HepG2 (cell line): Measurements from ENCODE around the gene C5. TPM values are rescaled to one million over a fixed set of nuclear protein-coding genes. Genes with fewer than 3 reads are reported as not detected.

Source experiments
- CAMTA2 ChIP-seq: sonication (generic); formaldehyde crosslinking; IDR thresholded peaks from 2 replicates; pipeline ENCODE4 v1.4.0; 2020; ENCODE audit warnings: mild to moderate bottlenecking, missing genetic modification reagents, borderline replicate concordance
- CCDC6 ChIP-seq: sonication (generic); formaldehyde crosslinking; IDR thresholded peaks from 2 replicates; pipeline ENCODE4 v1.8.1; 2022; ENCODE audit warnings: mild to moderate bottlenecking, missing genetic modification reagents, moderate library complexity
- HOXA3 ChIP-seq: sonication (generic); formaldehyde crosslinking; IDR thresholded peaks from 2 replicates; pipeline ENCODE4 v1.5.0; 2020; ENCODE audit warnings: missing genetic modification reagents
- HOXA9 ChIP-seq: sonication (generic); formaldehyde crosslinking; IDR thresholded peaks from 2 replicates; pipeline ENCODE4 v1.8.1; 2022; ENCODE audit warnings: missing genetic modification reagents, mild to moderate bottlenecking, moderate library complexity, borderline replicate concordance
- NFATC3 ChIP-seq: sonication (generic); formaldehyde crosslinking; IDR thresholded peaks from 2 replicates; pipeline ENCODE4 v1.5.1; 2020; ENCODE audit warnings: mild to moderate bottlenecking, missing genetic modification reagents
- NR2F2 ChIP-seq: IDR thresholded peaks from 2 replicates; pipeline ENCODE4 v1.6.1; 2012; ENCODE audit warnings: low read depth, inconsistent platforms, borderline replicate concordance
- PCBP2 ChIP-seq: fragments of 200-400 bp; formaldehyde crosslinking; optimal IDR thresholded peaks from 2 replicates; pipeline ENCODE3; 2018; ENCODE audit warnings: low read length, low read depth; ENCODE audit not compliant: poor library complexity, severe bottlenecking
- SIX4 ChIP-seq: sonication (generic); formaldehyde crosslinking; IDR thresholded peaks from 2 replicates; pipeline ENCODE4 v1.4.0; 2020; ENCODE audit warnings: missing genetic modification reagents
- TMF1 ChIP-seq: sonication (generic); formaldehyde crosslinking; IDR thresholded peaks from 2 replicates; pipeline ENCODE4 v1.8.1; 2022; ENCODE audit warnings: low read depth, missing genetic modification reagents
- ZFAT ChIP-seq: sonication (generic); formaldehyde crosslinking; conservative IDR thresholded peaks from 2 replicates; pipeline ENCODE4 v1.8.1; 2023; ENCODE audit warnings: missing genetic modification reagents, inconsistent platforms
- ZFYVE20 ChIP-seq: sonication (generic); formaldehyde crosslinking; IDR thresholded peaks from 2 replicates; pipeline ENCODE4 v1.8.0; 2023; ENCODE audit warnings: low read depth, mild to moderate bottlenecking, moderate library complexity, missing genetic modification reagents, borderline replicate concordance
- ZNF264 ChIP-seq: sonication (generic); formaldehyde crosslinking; IDR thresholded peaks from 2 replicates; pipeline ENCODE4 v1.4.0; 2020; ENCODE audit warnings: missing genetic modification reagents
- ZNF281 ChIP-seq: sonication (generic); formaldehyde crosslinking; IDR thresholded peaks from 2 replicates; pipeline ENCODE4 v1.4.0; 2020; ENCODE audit warnings: missing genetic modification reagents, borderline replicate concordance
- ZNF616 ChIP-seq: sonication (generic); formaldehyde crosslinking; IDR thresholded peaks from 2 replicates; pipeline ENCODE4 v1.5.0; 2020; ENCODE audit warnings: low read depth, mild to moderate bottlenecking, missing genetic modification reagents
- ZNF782 ChIP-seq: sonication (generic); formaldehyde crosslinking; IDR thresholded peaks from 2 replicates; pipeline ENCODE4 v1.4.0; 2020; ENCODE audit warnings: missing genetic modification reagents, mild to moderate bottlenecking, borderline replicate concordance
- polyA plus RNA-seq, 8 experiments: library from polyadenylated mRNA; depleted of rRNA in 3 of 8; stranded (reverse) in 7 of 8; unstranded in 1 of 8; fragments of >200 nt; fragmentation: Illumina TruSeq in 4 of 8; extraction: Trizol in 4 of 8; gene quantifications; 2 replicates each; pipeline versions ENCODE4 v1.2.1 to v1.2.3, GENCODE V29; 2011 to 2016; ENCODE audit warnings: low read depth in 4 of 8, missing spikeins in 1 of 8, mixed read lengths in 1 of 8; ENCODE audit not compliant: insufficient read depth in 1 of 8
- total RNA-seq, 5 experiments: library from RNA; depleted of rRNA; stranded (reverse); fragments of >200 nt; fragmentation: Illumina TruSeq; extraction: Trizol; gene quantifications; 2 replicates each; pipeline ENCODE4 v1.2.3, GENCODE V29; 2016; ENCODE audit warnings: low read depth in 1 of 5
- TF ChIP-seq, protein P1 (sequence below): sonication (generic); formaldehyde crosslinking; IDR thresholded peaks from 2 replicates; pipeline ENCODE4 v1.4.0; 2020; ENCODE audit warnings: missing genetic modification reagents
- TF ChIP-seq, protein P2 (sequence below): sonication (generic); formaldehyde crosslinking; IDR thresholded peaks from 2 replicates; pipeline ENCODE4 v1.4.0; 2020; ENCODE audit warnings: missing genetic modification reagents, borderline replicate concordance
- TF ChIP-seq, protein P3 (sequence below): sonication (generic); formaldehyde crosslinking; IDR thresholded peaks from 2 replicates; pipeline ENCODE4 v1.5.0; 2020; ENCODE audit warnings: mild to moderate bottlenecking, missing genetic modification reagents

C5 gene
- total and polyA plus RNA-seq, 2 of the 13 experiments (the other 11 are each of a cell fraction or from before 2014, with no cell fraction given): 57.6 to 192 TPM

GRCh38 chr9:121074370-121075250 lies 24.5 kb upstream of the C5 start, which contains the start of gene CNTRL (continued):
- TF ChIP-seq, protein P1, sequence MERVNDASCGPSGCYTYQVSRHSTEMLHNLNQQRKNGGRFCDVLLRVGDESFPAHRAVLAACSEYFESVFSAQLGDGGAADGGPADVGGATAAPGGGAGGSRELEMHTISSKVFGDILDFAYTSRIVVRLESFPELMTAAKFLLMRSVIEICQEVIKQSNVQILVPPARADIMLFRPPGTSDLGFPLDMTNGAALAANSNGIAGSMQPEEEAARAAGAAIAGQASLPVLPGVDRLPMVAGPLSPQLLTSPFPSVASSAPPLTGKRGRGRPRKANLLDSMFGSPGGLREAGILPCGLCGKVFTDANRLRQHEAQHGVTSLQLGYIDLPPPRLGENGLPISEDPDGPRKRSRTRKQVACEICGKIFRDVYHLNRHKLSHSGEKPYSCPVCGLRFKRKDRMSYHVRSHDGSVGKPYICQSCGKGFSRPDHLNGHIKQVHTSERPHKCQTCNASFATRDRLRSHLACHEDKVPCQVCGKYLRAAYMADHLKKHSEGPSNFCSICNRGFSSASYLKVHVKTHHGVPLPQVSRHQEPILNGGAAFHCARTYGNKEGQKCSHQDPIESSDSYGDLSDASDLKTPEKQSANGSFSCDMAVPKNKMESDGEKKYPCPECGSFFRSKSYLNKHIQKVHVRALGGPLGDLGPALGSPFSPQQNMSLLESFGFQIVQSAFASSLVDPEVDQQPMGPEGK: peak; percentile 69
- peak; percentile 50; the same call in 1 of the 2 replicates for TF ChIP-seq ZNF616 (CRISPR knock-in tag)
- TF ChIP-seq ZFYVE20 (CRISPR knock-in tag): 0 out of 2 replicates have a peak, but pooled peaks have one; percentile 74
- TF ChIP-seq HOXA9 (CRISPR knock-in tag): peak; percentile 86; the same call in 1 of the 2 replicates
- no peak for TF ChIP-seq PCBP2
- TF ChIP-seq, protein P2, sequence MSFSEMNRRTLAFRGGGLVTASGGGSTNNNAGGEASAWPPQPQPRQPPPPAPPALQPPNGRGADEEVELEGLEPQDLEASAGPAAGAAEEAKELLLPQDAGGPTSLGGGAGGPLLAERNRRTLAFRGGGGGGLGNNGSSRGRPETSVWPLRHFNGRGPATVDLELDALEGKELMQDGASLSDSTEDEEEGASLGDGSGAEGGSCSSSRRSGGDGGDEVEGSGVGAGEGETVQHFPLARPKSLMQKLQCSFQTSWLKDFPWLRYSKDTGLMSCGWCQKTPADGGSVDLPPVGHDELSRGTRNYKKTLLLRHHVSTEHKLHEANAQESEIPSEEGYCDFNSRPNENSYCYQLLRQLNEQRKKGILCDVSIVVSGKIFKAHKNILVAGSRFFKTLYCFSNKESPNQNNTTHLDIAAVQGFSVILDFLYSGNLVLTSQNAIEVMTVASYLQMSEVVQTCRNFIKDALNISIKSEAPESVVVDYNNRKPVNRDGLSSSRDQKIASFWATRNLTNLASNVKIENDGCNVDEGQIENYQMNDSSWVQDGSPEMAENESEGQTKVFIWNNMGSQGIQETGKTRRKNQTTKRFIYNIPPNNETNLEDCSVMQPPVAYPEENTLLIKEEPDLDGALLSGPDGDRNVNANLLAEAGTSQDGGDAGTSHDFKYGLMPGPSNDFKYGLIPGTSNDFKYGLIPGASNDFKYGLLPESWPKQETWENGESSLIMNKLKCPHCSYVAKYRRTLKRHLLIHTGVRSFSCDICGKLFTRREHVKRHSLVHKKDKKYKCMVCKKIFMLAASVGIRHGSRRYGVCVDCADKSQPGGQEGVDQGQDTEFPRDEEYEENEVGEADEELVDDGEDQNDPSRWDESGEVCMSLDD (CRISPR knock-in tag): peak; percentile 78; the same call in 1 of the 2 replicates
- no peak; the same call in 1 of the 2 replicates for TF ChIP-seq SIX4 (CRISPR knock-in tag)
- TF ChIP-seq ZNF281 (CRISPR knock-in tag): no peak
- TF ChIP-seq ZFAT (CRISPR knock-in tag): peak; percentile 77; the same call in 1 of the 2 replicates
- peak; percentile 96 for TF ChIP-seq CCDC6 (CRISPR knock-in tag)
- TF ChIP-seq ZNF264 (CRISPR knock-in tag): peak; percentile 93
- peak; percentile 56; the same call in 1 of the 2 replicates for TF ChIP-seq ZNF782
- 0 out of 2 replicates have a peak, but pooled peaks have one; percentile 36 for TF ChIP-seq CAMTA2 (CRISPR knock-in tag)
- no peak for TF ChIP-seq NR2F2
- peak; percentile 94; the same call in 1 of the 2 replicates for TF ChIP-seq NFATC3 (CRISPR knock-in tag)
- TF ChIP-seq, protein P3, sequence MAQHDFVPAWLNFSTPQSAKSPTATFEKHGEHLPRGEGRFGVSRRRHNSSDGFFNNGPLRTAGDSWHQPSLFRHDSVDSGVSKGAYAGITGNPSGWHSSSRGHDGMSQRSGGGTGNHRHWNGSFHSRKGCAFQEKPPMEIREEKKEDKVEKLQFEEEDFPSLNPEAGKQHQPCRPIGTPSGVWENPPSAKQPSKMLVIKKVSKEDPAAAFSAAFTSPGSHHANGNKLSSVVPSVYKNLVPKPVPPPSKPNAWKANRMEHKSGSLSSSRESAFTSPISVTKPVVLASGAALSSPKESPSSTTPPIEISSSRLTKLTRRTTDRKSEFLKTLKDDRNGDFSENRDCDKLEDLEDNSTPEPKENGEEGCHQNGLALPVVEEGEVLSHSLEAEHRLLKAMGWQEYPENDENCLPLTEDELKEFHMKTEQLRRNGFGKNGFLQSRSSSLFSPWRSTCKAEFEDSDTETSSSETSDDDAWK (CRISPR knock-in tag): no peak
- peak; percentile 94 for TF ChIP-seq HOXA3 (CRISPR knock-in tag)
- TF ChIP-seq TMF1 (CRISPR knock-in tag): peak; percentile 95; the same call in 1 of the 2 replicates
